SK-N-SH treated with all-trans-retinoic acid at 6 μM for 48 hours (cell line): ENCODE data around the gene HES3.

Experiments used
- ARNTL ChIP-seq: fragments of 450-650 bp; formaldehyde crosslinking; IDR thresholded peaks from 2 replicates; pipeline ENCODE4 v1.5.0; 2020; ENCODE audit warnings: low read depth, mild to moderate bottlenecking, moderate library complexity, borderline replicate concordance
- ESRRG ChIP-seq: fragments of 250-450 bp; sonication (Bioruptor Pico); IDR thresholded peaks from 2 replicates; pipeline ENCODE4 v1.6.1; 2021; ENCODE audit warnings: mild to moderate bottlenecking
- ISL1 ChIP-seq: fragments of 250-450 bp; sonication (Bioruptor Pico); IDR thresholded peaks from 2 replicates; pipeline ENCODE4 v2.1.2; 2022; ENCODE audit warnings: mild to moderate bottlenecking, moderate library complexity
- PPARA ChIP-seq: fragments of 250-450 bp; sonication (Bioruptor Pico); IDR thresholded peaks from 2 replicates; pipeline ENCODE4 v1.5.0; 2020; ENCODE audit warnings: mild to moderate bottlenecking, borderline replicate concordance
- RARB ChIP-seq: fragments of 250-450 bp; sonication (Bioruptor Pico); IDR thresholded peaks from 2 replicates; pipeline ENCODE4 v1.8.0; 2021; ENCODE audit warnings: mild to moderate bottlenecking, moderate library complexity
- TOX ChIP-seq: fragments of 250-450 bp; sonication (Bioruptor Pico); IDR thresholded peaks from 2 replicates; pipeline ENCODE4 v1.8.0; 2021; ENCODE audit warnings: mild to moderate bottlenecking, moderate library complexity, borderline replicate concordance
- ZC3H10 ChIP-seq: fragments of 250-450 bp; sonication (Bioruptor Pico); IDR thresholded peaks from 2 replicates; pipeline ENCODE4 v1.5.1; 2021; ENCODE audit warnings: mild to moderate bottlenecking, moderate library complexity
- ZFP3 ChIP-seq: fragments of 250-450 bp; sonication (Bioruptor Pico); IDR thresholded peaks from 2 replicates; pipeline ENCODE4 v1.5.0; 2020; ENCODE audit warnings: mild to moderate bottlenecking, moderate library complexity
- ZNF565 ChIP-seq: fragments of 450-650 bp; formaldehyde crosslinking; conservative IDR thresholded peaks from 2 replicates; pipeline ENCODE4 v1.5.0; 2020; ENCODE audit warnings: low read depth, mild to moderate bottlenecking, moderate library complexity
- TF ChIP-seq, protein P1 (sequence below): fragments of 250-450 bp; sonication (Bioruptor Pico); IDR thresholded peaks from 2 replicates; pipeline ENCODE4 v1.5.0; 2020; ENCODE audit warnings: mild to moderate bottlenecking, moderate library complexity
- TF ChIP-seq, protein P2 (sequence below): fragments of 250-450 bp; sonication (Bioruptor Pico); IDR thresholded peaks from 2 replicates; pipeline ENCODE4 v1.8.0; 2021; ENCODE audit warnings: low read depth, mild to moderate bottlenecking, moderate library complexity, borderline replicate concordance
- TF ChIP-seq, protein P3 (sequence below): fragments of 250-450 bp; sonication (Bioruptor Pico); IDR thresholded peaks from 2 replicates; pipeline ENCODE4 v1.5.1; 2021; ENCODE audit warnings: mild to moderate bottlenecking, moderate library complexity
- TF ChIP-seq, protein P4 (sequence below): fragments of 250-450 bp; sonication (Bioruptor Pico); IDR thresholded peaks from 2 replicates; pipeline ENCODE4 v1.5.1; 2020; ENCODE audit warnings: low read depth, mild to moderate bottlenecking, moderate library complexity
- TF ChIP-seq, protein P5 (sequence below): fragments of 250-450 bp; sonication (Bioruptor Pico); IDR thresholded peaks from 2 replicates; pipeline ENCODE4 v1.8.0; 2020; ENCODE audit warnings: mild to moderate bottlenecking, moderate library complexity, borderline replicate concordance

DNA sequence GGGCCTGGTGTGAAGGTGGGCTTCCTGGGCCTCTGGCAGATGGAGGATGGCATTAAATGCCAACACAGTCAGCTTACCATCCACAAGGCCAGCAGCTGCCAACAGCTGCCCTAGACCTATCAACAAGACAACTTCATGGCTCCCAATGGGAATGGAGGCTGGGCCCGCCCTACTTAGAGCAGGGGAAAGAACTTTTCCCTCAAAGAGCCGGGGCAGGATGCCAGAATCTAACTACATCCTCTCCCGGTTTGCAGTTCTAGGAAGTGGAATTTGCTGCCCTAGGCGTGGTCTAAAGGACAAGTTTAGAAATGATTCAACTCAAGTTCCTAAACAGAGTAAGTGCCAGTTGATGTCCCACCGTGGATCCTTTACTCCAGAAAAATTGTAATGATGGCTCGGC, 21.3 kb upstream of the HES3 start:
- TF ChIP-seq ZC3H10 (CRISPR knock-in tag) (no peak), ZNF565 (CRISPR knock-in tag) (no peak), PPARA (no peak), ISL1 (no peak), RARB (no peak), ESRRG (CRISPR knock-in tag) (no peak), ARNTL (CRISPR knock-in tag) (no peak), ZFP3 (CRISPR knock-in tag) (no peak), TOX (CRISPR knock-in tag) (no peak)
- TF ChIP-seq, protein P1, sequence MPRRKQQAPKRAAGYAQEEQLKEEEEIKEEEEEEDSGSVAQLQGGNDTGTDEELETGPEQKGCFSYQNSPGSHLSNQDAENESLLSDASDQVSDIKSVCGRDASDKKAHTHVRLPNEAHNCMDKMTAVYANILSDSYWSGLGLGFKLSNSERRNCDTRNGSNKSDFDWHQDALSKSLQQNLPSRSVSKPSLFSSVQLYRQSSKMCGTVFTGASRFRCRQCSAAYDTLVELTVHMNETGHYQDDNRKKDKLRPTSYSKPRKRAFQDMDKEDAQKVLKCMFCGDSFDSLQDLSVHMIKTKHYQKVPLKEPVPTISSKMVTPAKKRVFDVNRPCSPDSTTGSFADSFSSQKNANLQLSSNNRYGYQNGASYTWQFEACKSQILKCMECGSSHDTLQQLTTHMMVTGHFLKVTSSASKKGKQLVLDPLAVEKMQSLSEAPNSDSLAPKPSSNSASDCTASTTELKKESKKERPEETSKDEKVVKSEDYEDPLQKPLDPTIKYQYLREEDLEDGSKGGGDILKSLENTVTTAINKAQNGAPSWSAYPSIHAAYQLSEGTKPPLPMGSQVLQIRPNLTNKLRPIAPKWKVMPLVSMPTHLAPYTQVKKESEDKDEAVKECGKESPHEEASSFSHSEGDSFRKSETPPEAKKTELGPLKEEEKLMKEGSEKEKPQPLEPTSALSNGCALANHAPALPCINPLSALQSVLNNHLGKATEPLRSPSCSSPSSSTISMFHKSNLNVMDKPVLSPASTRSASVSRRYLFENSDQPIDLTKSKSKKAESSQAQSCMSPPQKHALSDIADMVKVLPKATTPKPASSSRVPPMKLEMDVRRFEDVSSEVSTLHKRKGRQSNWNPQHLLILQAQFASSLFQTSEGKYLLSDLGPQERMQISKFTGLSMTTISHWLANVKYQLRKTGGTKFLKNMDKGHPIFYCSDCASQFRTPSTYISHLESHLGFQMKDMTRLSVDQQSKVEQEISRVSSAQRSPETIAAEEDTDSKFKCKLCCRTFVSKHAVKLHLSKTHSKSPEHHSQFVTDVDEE (CRISPR knock-in tag), result no peak
- TF ChIP-seq, protein P2, sequence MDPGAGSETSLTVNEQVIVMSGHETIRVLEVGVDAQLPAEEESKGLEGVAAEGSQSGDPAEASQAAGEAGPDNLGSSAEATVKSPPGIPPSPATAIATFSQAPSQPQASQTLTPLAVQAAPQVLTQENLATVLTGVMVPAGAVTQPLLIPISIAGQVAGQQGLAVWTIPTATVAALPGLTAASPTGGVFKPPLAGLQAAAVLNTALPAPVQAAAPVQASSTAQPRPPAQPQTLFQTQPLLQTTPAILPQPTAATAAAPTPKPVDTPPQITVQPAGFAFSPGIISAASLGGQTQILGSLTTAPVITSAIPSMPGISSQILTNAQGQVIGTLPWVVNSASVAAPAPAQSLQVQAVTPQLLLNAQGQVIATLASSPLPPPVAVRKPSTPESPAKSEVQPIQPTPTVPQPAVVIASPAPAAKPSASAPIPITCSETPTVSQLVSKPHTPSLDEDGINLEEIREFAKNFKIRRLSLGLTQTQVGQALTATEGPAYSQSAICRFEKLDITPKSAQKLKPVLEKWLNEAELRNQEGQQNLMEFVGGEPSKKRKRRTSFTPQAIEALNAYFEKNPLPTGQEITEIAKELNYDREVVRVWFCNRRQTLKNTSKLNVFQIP, result no peak
- TF ChIP-seq, protein P3, sequence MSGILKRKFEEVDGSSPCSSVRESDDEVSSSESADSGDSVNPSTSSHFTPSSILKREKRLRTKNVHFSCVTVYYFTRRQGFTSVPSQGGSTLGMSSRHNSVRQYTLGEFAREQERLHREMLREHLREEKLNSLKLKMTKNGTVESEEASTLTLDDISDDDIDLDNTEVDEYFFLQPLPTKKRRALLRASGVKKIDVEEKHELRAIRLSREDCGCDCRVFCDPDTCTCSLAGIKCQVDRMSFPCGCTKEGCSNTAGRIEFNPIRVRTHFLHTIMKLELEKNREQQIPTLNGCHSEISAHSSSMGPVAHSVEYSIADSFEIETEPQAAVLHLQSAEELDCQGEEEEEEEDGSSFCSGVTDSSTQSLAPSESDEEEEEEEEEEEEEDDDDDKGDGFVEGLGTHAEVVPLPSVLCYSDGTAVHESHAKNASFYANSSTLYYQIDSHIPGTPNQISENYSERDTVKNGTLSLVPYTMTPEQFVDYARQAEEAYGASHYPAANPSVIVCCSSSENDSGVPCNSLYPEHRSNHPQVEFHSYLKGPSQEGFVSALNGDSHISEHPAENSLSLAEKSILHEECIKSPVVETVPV (CRISPR knock-in tag), result no peak
- TF ChIP-seq, protein P4, sequence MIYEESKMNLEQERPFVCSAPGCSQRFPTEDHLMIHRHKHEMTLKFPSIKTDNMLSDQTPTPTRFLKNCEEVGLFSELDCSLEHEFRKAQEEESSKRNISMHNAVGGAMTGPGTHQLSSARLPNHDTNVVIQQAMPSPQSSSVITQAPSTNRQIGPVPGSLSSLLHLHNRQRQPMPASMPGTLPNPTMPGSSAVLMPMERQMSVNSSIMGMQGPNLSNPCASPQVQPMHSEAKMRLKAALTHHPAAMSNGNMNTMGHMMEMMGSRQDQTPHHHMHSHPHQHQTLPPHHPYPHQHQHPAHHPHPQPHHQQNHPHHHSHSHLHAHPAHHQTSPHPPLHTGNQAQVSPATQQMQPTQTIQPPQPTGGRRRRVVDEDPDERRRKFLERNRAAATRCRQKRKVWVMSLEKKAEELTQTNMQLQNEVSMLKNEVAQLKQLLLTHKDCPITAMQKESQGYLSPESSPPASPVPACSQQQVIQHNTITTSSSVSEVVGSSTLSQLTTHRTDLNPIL (CRISPR knock-in tag), result no peak
- TF ChIP-seq, protein P5, sequence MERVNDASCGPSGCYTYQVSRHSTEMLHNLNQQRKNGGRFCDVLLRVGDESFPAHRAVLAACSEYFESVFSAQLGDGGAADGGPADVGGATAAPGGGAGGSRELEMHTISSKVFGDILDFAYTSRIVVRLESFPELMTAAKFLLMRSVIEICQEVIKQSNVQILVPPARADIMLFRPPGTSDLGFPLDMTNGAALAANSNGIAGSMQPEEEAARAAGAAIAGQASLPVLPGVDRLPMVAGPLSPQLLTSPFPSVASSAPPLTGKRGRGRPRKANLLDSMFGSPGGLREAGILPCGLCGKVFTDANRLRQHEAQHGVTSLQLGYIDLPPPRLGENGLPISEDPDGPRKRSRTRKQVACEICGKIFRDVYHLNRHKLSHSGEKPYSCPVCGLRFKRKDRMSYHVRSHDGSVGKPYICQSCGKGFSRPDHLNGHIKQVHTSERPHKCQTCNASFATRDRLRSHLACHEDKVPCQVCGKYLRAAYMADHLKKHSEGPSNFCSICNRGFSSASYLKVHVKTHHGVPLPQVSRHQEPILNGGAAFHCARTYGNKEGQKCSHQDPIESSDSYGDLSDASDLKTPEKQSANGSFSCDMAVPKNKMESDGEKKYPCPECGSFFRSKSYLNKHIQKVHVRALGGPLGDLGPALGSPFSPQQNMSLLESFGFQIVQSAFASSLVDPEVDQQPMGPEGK (CRISPR knock-in tag), result no peak
